HAP-1 (cell line): ENCODE results near the gene ZNF622.
"Not testable (repeated sequence)": the region's sequence is repeated elsewhere in the genome, so short reads cannot be mapped to it uniquely, and the experiment has no call there.

Source experiments
- DNase-seq, 2 experiments: peaks; one replicate each; pipeline ENCODE4 v3.0.0-alpha.2; 2016 to 2020; ENCODE audit warnings: low spot score in 2 of 2
- H3K27me3 ChIP-seq: fragments of 250-450 bp; sonication (Bioruptor Pico); 2 replicates; pipeline ENCODE4 v1.5.1; 2020; ENCODE audit warnings: low read depth, mild to moderate bottlenecking, moderate library complexity
- H3K36me3 ChIP-seq: fragments of 250-450 bp; sonication (Bioruptor Pico); replicated peaks from 2 replicates; pipeline ENCODE4 v1.5.1; 2020; ENCODE audit warnings: mild to moderate bottlenecking
- H3K4me1 ChIP-seq: fragments of 250-450 bp; sonication (Bioruptor Pico); 2 replicates; pipeline ENCODE4 v1.5.1; 2020; ENCODE audit warnings: mild to moderate bottlenecking
- H3K4me3 ChIP-seq: fragments of 250-450 bp; sonication (Bioruptor Pico); 2 replicates; pipeline ENCODE4 v1.5.1; 2020; ENCODE audit warnings: mild to moderate bottlenecking, moderate library complexity
- H3K9me3 ChIP-seq: fragments of 250-450 bp; sonication (Bioruptor Pico); 2 replicates; pipeline ENCODE4 v1.5.1; 2020; ENCODE audit warnings: mild to moderate bottlenecking, moderate library complexity
- in situ Hi-C: fragments of 300-500 bp; cut with MboI; formaldehyde crosslinking; loops from 3 replicates; pipeline ENCODE4 v1.14.3; 2020; ENCODE audit warnings: low sequenced_read_pairs, inconsistent platforms, mixed read lengths

Gene ZNF622

DNA sequence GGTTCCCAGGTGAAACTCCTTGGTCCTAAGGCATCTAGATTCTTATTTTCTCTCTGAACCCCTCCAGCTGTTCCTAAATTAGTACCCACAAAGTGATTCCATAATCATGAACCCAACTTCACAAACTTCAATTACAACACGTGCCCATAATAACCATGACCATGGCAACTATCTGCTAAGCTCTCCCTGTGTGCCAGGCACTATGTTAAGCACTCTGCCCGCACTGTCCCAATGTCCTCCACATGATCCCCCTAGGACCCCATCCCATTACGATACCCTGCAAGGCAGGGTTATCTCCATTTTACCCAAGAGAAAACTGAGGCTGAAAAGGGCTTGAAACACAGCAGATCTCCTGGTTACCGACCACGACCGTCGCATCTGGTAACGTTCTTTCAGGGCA, 25.3 kb upstream of the ZNF622 start:
- in situ Hi-C loops = loop anchor here (25.0 kb wide), 1 partner anchor 171 kb away; no protein-coding TSS in a partner anchor
- no peaks in the 10 kb centered on the region for H3K4me1 ChIP-seq

DNA sequence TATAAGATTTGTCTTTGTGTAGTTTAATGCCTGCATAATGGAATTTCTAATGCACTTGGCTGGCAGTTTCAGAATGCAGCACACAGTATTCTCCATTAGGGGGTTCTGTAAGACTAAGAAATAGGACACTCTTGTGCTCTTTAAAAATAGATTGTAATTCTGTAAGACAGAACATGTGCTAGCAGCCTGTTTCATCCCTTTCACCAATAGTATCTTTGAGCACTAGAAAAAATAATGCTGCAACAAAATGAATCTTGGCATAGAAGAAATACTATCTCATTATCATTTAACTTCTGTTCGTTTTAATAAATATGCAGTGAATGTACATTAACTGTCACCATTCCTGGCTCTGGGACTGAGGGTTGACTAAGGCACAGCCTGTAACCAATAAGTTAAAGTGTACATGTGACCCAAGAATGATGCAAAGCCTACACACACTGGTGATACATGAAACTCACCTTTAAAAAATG, 23.8 kb upstream of the ZNF622 start:
- Histone ChIP-seq H3K9me3 (no peaks in the 10 kb centered on the region; the same call in 1 of the 2 replicates), H3K36me3 (no peaks in the 10 kb centered on the region), H3K27me3 (no peaks in the 10 kb centered on the region), H3K4me1 (no peaks in the 10 kb centered on the region), H3K4me3 (no peak overlapping the region)
- in situ Hi-C loops = loop anchor here (25.0 kb wide), 1 partner anchor 173 kb away; no protein-coding TSS in a partner anchor
- peak in 1 of 2 experiments; percentile 52 for DNase-seq

More for the DNA sequence above, 25.3 kb upstream of the ZNF622 start:
- Histone ChIP-seq H3K27me3 (no peaks in the 10 kb centered on the region), H3K36me3 (no peaks in the 10 kb centered on the region), H3K9me3 (peaks cover 8% of the 10 kb centered on the region; the same call in 1 of the 2 replicates), H3K4me3 (no peak overlapping the region)
- no peak for DNase-seq

DNA sequence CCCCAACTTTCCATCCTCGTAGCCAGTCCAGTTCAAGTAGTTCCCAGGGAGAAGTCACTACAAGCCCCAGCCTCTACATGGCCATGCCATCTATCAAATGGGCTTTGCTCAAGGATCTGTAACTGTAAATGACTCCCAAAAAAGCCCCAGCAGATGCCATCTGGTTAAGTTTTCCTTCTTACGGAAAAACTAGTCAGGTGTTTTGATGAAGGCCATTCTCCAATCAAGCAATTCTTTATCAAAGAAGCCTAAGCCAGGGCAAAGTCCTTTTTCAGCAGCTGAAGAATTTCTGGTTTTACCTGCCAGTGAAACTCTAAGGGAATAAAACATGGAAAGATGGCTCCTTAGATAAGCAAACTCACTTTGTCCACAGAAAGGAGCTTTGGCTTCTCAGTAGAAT, 21.9 kb upstream of the ZNF622 start:
- Histone ChIP-seq H3K4me3 (no peak overlapping the region), H3K27me3 (no peaks in the 10 kb centered on the region), H3K36me3 (no peaks in the 10 kb centered on the region), H3K4me1 (no peaks in the 10 kb centered on the region), H3K9me3 (no peaks in the 10 kb centered on the region)
- DNase-seq = no peak
- in situ Hi-C loops = loop anchor here (25.0 kb wide), 1 partner anchor 175 kb away; no protein-coding TSS in a partner anchor

- H3K9me3 ChIP-seq = no peaks in the 10 kb centered on the region
- in situ Hi-C loops = loop anchor here (25.0 kb wide), 1 partner anchor 176 kb away; no protein-coding TSS in a partner anchor
Measured at GRCh38 chr5:16486711-16487111, 21.1 kb upstream of the ZNF622 start.

GRCh38 chr5:16485656-16486055, 20.1 kb upstream of the ZNF622 start:
- Histone ChIP-seq H3K36me3 (no peaks in the 10 kb centered on the region), H3K27me3 (no peaks in the 10 kb centered on the region), H3K4me1 (no peaks in the 10 kb centered on the region), H3K4me3 (no peak overlapping the region), H3K9me3 (no peaks in the 10 kb centered on the region)
- DNase-seq = no peak
- in situ Hi-C loops = loop anchor here (25.0 kb wide), 1 partner anchor 177 kb away; no protein-coding TSS in a partner anchor

More at GRCh38 chr5:16486711-16487111, 21.1 kb upstream of the ZNF622 start:
- Histone ChIP-seq H3K36me3 (no peaks in the 10 kb centered on the region), H3K4me1 (no peaks in the 10 kb centered on the region), H3K4me3 (no peak overlapping the region), H3K27me3 (no peaks in the 10 kb centered on the region)
- DNase-seq = no peak

DNA sequence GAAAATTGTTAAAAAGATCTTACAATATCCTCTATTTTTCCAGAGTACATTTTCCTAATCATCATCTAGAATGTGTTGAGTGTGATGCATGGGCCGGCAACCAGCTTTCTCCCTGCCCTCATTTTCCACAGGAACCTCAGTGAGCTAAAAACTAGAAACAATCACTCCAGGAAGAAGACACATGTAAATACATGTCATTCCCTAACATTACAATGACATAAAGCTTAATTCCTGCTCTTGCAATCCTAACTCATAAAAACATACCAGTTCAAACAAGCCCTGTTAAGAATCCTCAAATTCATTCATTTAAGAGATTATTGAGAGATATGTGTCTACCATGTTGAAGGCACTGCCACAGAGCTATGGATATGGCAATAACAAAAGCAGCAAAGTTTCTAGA, 18.5 kb upstream of the ZNF622 start:
- Histone ChIP-seq H3K9me3 (no peaks in the 10 kb centered on the region), H3K4me3 (no peak overlapping the region), H3K4me1 (no peaks in the 10 kb centered on the region), H3K27me3 (no peaks in the 10 kb centered on the region), H3K36me3 (no peaks in the 10 kb centered on the region)
- in situ Hi-C loops = loop anchor here (25.0 kb wide), 1 partner anchor 178 kb away; no protein-coding TSS in a partner anchor
- no peak for DNase-seq

GRCh38 chr5:16483361-16483760, 17.8 kb upstream of the ZNF622 start:
- in situ Hi-C loops = loop anchor here (25.0 kb wide), 1 partner anchor 179 kb away; no protein-coding TSS in a partner anchor
- DNase-seq = no peak
- no peaks in the 10 kb centered on the region for H3K4me1 ChIP-seq
- H3K36me3 ChIP-seq = no peaks in the 10 kb centered on the region
- H3K9me3 ChIP-seq = no peaks in the 10 kb centered on the region
- no peak overlapping the region for H3K4me3 ChIP-seq
- H3K27me3 ChIP-seq = no peaks in the 10 kb centered on the region

- Histone ChIP-seq H3K4me3 (no peak overlapping the region), H3K36me3 (no peaks in the 10 kb centered on the region), H3K4me1 (no peaks in the 10 kb centered on the region), H3K27me3 (no peaks in the 10 kb centered on the region), H3K9me3 (no peaks in the 10 kb centered on the region)
- in situ Hi-C loops = loop anchor here (25.0 kb wide), 1 partner anchor 179 kb away; no protein-coding TSS in a partner anchor
- no peak for DNase-seq
Measured at GRCh38 chr5:16482891-16483290, 17.3 kb upstream of the ZNF622 start.

DNA sequence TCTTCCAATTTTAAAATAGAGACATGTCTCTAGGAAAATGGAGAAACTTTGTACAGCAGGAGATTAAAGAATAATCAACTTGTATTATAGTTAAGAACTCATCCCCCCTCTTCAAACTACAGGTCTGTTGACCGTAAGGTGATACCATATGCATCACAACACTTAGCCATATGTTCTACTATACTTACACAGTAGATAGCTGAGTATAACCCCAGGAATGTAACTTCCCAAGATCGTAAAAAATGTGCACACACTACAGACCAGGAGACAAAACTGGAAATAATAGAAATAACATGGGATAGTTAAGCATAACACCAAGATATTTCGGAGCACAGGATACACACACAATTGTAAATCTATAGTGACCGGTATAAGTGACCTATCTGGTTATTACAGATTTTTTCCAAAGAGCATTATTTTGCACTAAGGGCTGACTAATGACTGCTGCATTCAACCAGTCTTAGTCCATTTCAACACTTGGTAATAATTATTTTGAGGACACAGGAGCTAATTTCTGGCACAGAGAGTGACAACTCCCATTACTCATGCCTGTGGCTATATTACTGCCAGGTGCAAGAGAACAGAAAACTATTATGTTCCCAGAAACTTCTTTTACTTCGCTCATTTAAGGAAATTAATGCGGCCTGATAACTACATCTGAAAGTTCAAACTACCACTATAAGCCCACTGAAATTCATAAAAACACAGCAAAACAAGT, 15.4 kb upstream of the ZNF622 start:
- H3K4me3 ChIP-seq = no peak overlapping the region
- H3K9me3 ChIP-seq = no peaks in the 10 kb centered on the region
- H3K4me1 ChIP-seq = no peaks in the 10 kb centered on the region
- no peaks in the 10 kb centered on the region for H3K27me3 ChIP-seq
- no peaks in the 10 kb centered on the region; the same call in 1 of the 2 replicates for H3K36me3 ChIP-seq
- DNase-seq = no peak
- in situ Hi-C loops = loop anchor here (25.0 kb wide), 1 partner anchor 181 kb away; no protein-coding TSS in a partner anchor

GRCh38 chr5:16480144-16480543, 14.5 kb upstream of the ZNF622 start:
- in situ Hi-C loops = loop anchor here (25.0 kb wide), 1 partner anchor 182 kb away; no protein-coding TSS in a partner anchor
- Histone ChIP-seq H3K4me3 (no peak overlapping the region), H3K4me1 (no peaks in the 10 kb centered on the region), H3K36me3 (no peaks in the 10 kb centered on the region; the same call in 1 of the 2 replicates), H3K27me3 (no peaks in the 10 kb centered on the region), H3K9me3 (no peaks in the 10 kb centered on the region)
- no peak for DNase-seq

- Histone ChIP-seq H3K9me3 (no peaks in the 10 kb centered on the region), H3K4me1 (no peaks in the 10 kb centered on the region), H3K4me3 (no peak overlapping the region), H3K36me3 (no peaks in the 10 kb centered on the region; the same call in 1 of the 2 replicates), H3K27me3 (no peaks in the 10 kb centered on the region)
- no peak for DNase-seq
- in situ Hi-C loops = loop anchor here (25.0 kb wide), 1 partner anchor 185 kb away; no protein-coding TSS in a partner anchor
Measured at GRCh38 chr5:16477541-16477940, 11.9 kb upstream of the ZNF622 start.

- H3K36me3 ChIP-seq, H3K4me3 ChIP-seq, H3K4me1 ChIP-seq, DNase-seq, H3K9me3 ChIP-seq, H3K27me3 ChIP-seq: not testable (repeated sequence)
- in situ Hi-C loops = loop anchor here (25.0 kb wide), 1 partner anchor 186 kb away; no protein-coding TSS in a partner anchor
Measured at GRCh38 chr5:16476417-16476816, 10.8 kb upstream of the ZNF622 start.

- Histone ChIP-seq H3K36me3 (no peaks in the 10 kb centered on the region), H3K9me3 (no peaks in the 10 kb centered on the region), H3K4me1 (peaks cover 2% of the 10 kb centered on the region; the same call in 1 of the 2 replicates), H3K4me3 (no peak overlapping the region), H3K27me3 (no peaks in the 10 kb centered on the region)
- DNase-seq = no peak
- in situ Hi-C loops = loop anchor here (25.0 kb wide), 1 partner anchor 741 kb away; the partner anchor contains the start of gene BASP1
Measured at GRCh38 chr5:16471387-16471786, 5.8 kb upstream of the ZNF622 start.
